Stimulated activated CD4-positive, alpha-beta T cell treated with anti-CD3 and anti-CD28 coated beads, Interleukin-12 subunit alpha, Interleukin-12 subunit beta, amount 100 ng/mL, for 24 hours (primary cell): ENCODE data around the gene ABHD13.

Experiments used
- DNase-seq, 2 experiments: peaks; one replicate each; pipeline ENCODE4 v3.0.0-alpha.2; 2020; ENCODE audit warnings: low read depth in 2 of 2

Gene ABHD13

DNA sequence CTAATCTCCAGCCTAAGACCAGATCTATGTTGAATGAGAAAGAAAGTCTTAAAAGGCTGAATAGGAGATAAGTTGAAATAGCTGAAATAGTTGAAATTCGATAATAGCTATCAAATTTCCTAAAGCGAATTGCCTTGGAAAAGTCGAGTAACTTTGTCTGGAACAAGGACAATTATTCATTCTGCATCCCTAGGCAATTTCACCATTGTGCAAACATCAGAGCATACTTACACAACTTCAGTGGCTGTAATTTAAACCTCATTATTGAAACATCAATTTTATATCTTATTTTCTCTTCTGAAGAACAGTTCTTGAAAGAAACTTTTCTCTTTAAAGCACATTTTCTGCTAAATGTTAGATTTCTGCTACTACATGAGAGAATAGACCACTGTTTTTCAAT is 64.9 kb downstream of the ABHD13 start:
- no peak for DNase-seq
